ENCODE measurements around the gene CSN1S1. TPM values are rescaled to one million over a fixed set of nuclear protein-coding genes. Genes with fewer than 3 reads are reported as not detected.

The CSN1S1 gene
- total RNA-seq, 3 donors from 2014 or later = not detected

DNA sequence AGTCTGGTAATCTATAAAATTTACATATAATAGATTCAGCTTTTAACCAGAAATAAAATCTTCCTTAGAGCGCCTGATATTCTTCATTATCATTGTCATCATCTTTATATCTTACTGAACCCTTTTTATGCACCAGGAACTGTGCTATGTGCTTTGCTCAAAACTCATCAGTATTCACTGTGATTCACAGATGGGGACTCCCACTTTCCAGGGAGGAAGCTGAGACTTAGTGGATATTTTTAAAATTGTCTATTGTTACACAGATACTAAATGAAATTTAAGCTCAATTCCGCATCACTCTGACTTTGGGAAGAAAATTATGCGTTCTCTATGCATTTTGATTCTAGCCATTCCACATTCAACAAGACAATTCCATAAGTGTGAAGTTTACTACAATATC is 36.1 kb upstream of the CSN1S1 start:
- Histone ChIP-seq H3K9me3 (no peaks in the 10 kb centered on the region), H3K4me3 (no peak overlapping the region), H3K4me1 (ENCODE audit: low read depth) (no peaks in the 10 kb centered on the region), H3K36me3 (ENCODE audit: low read depth) (no peaks in the 10 kb centered on the region)
- DNase-seq (no peak), ATAC-seq (no peak)
- TF ChIP-seq, protein P1, sequence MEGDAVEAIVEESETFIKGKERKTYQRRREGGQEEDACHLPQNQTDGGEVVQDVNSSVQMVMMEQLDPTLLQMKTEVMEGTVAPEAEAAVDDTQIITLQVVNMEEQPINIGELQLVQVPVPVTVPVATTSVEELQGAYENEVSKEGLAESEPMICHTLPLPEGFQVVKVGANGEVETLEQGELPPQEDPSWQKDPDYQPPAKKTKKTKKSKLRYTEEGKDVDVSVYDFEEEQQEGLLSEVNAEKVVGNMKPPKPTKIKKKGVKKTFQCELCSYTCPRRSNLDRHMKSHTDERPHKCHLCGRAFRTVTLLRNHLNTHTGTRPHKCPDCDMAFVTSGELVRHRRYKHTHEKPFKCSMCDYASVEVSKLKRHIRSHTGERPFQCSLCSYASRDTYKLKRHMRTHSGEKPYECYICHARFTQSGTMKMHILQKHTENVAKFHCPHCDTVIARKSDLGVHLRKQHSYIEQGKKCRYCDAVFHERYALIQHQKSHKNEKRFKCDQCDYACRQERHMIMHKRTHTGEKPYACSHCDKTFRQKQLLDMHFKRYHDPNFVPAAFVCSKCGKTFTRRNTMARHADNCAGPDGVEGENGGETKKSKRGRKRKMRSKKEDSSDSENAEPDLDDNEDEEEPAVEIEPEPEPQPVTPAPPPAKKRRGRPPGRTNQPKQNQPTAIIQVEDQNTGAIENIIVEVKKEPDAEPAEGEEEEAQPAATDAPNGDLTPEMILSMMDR (IDR thresholded peaks at IDR 0.05) = no peak
- intact Hi-C loops (cut with DNase I, micrococcal nuclease) = no loop called here

DNA sequence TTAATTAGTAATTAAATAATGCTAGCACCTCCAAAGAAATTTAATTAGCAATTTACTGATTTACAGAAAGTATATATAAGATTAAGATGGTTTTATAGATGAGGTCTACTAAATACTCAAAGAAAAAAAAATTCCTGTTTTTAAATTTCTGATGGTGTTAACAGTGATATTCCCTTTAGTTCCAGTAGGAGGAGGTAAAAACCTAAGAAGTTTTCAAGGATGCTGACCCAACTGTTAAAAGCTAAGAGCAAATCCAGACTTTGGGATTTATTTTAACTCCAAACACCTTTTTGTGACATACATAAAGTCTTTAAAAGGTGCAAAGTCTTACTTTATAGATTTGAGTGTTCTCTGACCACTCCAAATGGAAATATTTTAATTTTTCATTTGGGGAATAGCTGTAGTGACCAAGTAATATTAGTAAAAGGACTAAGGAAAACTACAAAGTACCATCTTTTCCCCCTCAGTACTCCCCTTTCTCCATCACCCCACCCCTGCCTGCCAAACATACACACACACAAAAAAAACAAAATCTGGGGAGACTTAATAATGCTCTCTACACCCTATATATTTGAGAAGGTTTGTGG is 34.2 kb upstream of the CSN1S1 start:
- no peaks in the 10 kb centered on the region for H3K9me3 ChIP-seq
- TF ChIP-seq, protein P1 (IDR thresholded peaks at IDR 0.05) = peak; percentile 18
- H3K4me3 ChIP-seq = no peak overlapping the region
- no peak for DNase-seq
- no peak for ATAC-seq
- H3K36me3 ChIP-seq (ENCODE audit: low read depth) = no peaks in the 10 kb centered on the region
- no peaks in the 10 kb centered on the region for H3K4me1 ChIP-seq (ENCODE audit: low read depth)
- intact Hi-C loops (cut with DNase I, micrococcal nuclease) = loop anchor here in 1 of 2 donors (2.0 kb wide), 1 partner anchor 286 kb away; no protein-coding TSS in a partner anchor

DNA sequence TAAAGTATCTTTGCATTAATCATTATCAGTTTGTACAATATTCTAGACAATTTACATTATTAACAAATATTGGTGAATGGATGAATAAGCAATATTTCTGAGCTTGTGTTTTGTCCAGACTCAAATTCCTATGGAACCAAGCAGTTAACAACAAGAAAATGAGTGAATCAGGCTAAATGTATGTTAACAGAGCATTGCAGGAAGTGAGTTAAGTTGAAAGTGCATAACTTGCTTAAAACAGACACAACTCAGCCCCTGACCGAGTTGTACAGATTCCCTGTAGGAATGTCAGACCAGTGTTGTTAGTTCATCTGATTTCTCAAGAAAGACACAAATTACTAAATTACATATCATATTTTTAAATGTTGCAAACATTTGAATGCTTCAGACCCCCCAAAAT is 23.7 kb upstream of the CSN1S1 start:
- intact Hi-C loops (cut with DNase I, micrococcal nuclease) = no loop called here

DNA sequence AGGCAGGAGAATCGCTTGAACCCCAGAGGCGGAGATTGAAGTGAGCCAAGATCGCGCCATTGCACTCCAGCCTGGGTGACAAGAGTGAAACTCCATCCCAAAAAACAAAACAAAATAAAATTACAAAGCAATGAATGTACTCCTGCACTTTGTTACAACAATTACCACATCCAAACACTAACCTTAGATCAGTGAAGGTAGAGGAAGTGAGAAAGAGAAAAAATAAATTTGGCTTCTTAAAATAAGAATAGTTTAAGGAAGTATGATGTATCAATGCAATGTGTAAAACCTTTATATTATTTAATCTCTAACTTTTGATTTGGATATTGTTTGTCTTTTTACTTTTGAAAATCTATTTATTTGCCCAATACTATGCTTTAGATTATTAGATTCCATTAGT is 21.7 kb upstream of the CSN1S1 start:
- DNase-seq (no peak), ATAC-seq (no peak)
- intact Hi-C loops (cut with DNase I, micrococcal nuclease) = no loop called here
- Histone ChIP-seq H3K36me3 (ENCODE audit: low read depth) (no peaks in the 10 kb centered on the region), H3K4me3 (no peak overlapping the region), H3K4me1 (ENCODE audit: low read depth) (no peaks in the 10 kb centered on the region), H3K9me3 (no peaks in the 10 kb centered on the region)
- TF ChIP-seq, protein P1 (IDR thresholded peaks at IDR 0.05) = no peak

More for the DNA sequence above, 23.7 kb upstream of the CSN1S1 start:
- ATAC-seq = no peak
- Histone ChIP-seq H3K4me1 (ENCODE audit: low read depth) (no peaks in the 10 kb centered on the region), H3K9me3 (no peaks in the 10 kb centered on the region), H3K4me3 (no peak overlapping the region), H3K36me3 (ENCODE audit: low read depth) (no peaks in the 10 kb centered on the region)
- DNase-seq = no peak
- TF ChIP-seq, protein P1 (IDR thresholded peaks at IDR 0.05) = no peak

DNA sequence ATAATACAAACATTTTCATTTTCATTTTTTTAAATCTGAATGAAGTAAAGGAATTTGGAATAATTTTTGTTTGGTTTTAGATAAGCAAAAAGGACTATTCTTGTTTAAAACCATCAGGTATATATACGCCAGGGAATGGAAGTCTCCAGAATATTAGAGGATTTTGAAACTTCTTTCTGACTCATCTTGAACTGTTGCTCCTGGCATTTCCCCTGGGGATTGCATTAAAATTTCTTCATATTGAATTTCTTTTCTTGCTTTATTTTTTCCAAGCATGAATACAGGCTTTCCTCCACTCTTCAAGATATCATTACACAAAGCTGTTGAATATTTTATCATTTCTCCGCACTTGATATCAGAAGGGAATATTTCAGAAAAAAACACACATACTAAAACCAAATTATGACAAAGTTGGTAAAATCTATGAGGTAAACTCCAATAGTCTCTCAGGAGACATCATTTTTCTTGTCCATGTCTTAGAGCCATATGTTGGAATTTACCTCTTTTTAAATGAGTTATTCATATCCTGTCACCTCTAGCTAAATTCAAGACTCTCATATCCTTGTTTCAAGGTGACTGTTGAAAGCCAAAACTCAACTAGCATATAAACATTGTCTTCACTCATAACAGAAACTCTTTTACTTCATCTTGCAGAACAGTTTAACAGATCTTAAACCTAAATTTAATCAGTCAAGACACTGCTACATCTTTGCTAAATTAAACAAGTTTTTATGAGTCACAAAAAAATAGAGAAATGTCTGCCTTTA is 20.7 kb upstream of the CSN1S1 start:
- TF ChIP-seq, protein P1 (IDR thresholded peaks at IDR 0.05) = no peak
- ATAC-seq = no peak
- H3K4me1 ChIP-seq (ENCODE audit: low read depth) = no peaks in the 10 kb centered on the region
- DNase-seq = no peak
- no peak overlapping the region for H3K4me3 ChIP-seq
- intact Hi-C loops (cut with DNase I, micrococcal nuclease) = no loop called here
- H3K9me3 ChIP-seq = no peaks in the 10 kb centered on the region
- no peaks in the 10 kb centered on the region for H3K36me3 ChIP-seq (ENCODE audit: low read depth)
